ENCODE data around the gene WDR27. TPM values are rescaled to one million over a fixed set of nuclear protein-coding genes. Genes with fewer than 3 reads are reported as not detected.
"Not testable (repeated sequence)": the region's sequence is repeated elsewhere in the genome, so short reads cannot be mapped to it uniquely, and the experiment has no call there.

Gene WDR27
- total and polyA plus RNA-seq, 4 donors = 6.9 to 68.1 (median 31.4) TPM

DNA sequence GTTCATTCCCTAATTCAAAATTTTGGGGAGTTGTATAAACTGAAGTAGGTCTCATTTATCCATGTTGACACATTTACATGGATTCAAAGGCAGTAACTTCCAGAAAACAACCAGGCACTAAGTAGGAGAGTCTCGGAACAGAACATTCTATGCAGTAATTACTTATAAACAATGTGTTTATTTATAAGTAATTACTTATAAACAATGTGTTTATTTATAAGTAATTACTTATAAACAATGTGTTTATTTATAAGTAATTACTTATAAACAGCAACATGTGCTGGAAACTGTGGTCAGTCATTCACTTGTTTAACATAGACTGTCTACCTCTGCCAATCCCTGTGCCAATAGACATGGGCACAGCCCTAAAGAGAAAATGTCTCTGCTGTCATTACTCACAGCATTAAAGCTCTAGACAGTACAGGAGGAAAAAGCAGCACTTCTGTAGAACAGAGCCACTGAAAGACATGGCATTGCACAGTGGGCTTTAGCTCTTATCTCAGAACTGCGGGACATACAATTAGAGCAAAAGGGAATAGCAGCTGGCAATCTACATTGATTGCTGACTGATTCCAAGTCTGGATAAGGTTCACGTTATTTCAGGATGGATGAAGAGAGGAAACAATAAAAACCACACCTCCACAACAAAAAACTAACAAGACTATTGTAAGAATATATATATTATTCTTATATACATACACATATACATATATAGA is 188.2 kb downstream of the WDR27 start:
- H3K4me3 ChIP-seq = no peak overlapping the region
- H3K4me1 ChIP-seq (ENCODE audit: control insufficient read depth in 5 of 5, insufficient read depth in 5 of 5, low read length in 5 of 5) = no peaks in the 10 kb centered on the region
- H3K9ac ChIP-seq (ENCODE audit: insufficient read depth in 1 of 2, low read length in 2 of 2) = no peak overlapping the region
- H3K27me3 ChIP-seq (ENCODE audit: control insufficient read depth in 3 of 3, insufficient read depth in 3 of 3, low read length in 2 of 3) = no peaks in the 10 kb centered on the region
- H3K36me3 ChIP-seq (ENCODE audit: control insufficient read depth in 4 of 4, insufficient read depth in 4 of 4, low read length in 4 of 4) = no peaks in the 10 kb centered on the region
- DNase-seq (no peak), ATAC-seq (ENCODE audit: insufficient read depth, low FRiP score) (no peak)
- peaks cover 0 to 10% (median 2%) of the 10 kb centered on the region in 4 donors for H3K9me3 ChIP-seq (ENCODE audit: control insufficient read depth in 4 of 4, insufficient read depth in 3 of 4, low read length in 3 of 4)
- TF ChIP-seq, protein P1, sequence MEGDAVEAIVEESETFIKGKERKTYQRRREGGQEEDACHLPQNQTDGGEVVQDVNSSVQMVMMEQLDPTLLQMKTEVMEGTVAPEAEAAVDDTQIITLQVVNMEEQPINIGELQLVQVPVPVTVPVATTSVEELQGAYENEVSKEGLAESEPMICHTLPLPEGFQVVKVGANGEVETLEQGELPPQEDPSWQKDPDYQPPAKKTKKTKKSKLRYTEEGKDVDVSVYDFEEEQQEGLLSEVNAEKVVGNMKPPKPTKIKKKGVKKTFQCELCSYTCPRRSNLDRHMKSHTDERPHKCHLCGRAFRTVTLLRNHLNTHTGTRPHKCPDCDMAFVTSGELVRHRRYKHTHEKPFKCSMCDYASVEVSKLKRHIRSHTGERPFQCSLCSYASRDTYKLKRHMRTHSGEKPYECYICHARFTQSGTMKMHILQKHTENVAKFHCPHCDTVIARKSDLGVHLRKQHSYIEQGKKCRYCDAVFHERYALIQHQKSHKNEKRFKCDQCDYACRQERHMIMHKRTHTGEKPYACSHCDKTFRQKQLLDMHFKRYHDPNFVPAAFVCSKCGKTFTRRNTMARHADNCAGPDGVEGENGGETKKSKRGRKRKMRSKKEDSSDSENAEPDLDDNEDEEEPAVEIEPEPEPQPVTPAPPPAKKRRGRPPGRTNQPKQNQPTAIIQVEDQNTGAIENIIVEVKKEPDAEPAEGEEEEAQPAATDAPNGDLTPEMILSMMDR (IDR thresholded peaks at IDR 0.05; ENCODE audit: control extremely low read depth, extremely low read depth) = no peak
- H3K27ac ChIP-seq (ENCODE audit: low read depth in 1 of 2, low read length in 1 of 2) = no peak overlapping the region
- 79% methylated on average over 3 of the region's 3 CpGs for WGBS, 2 donors

DNA sequence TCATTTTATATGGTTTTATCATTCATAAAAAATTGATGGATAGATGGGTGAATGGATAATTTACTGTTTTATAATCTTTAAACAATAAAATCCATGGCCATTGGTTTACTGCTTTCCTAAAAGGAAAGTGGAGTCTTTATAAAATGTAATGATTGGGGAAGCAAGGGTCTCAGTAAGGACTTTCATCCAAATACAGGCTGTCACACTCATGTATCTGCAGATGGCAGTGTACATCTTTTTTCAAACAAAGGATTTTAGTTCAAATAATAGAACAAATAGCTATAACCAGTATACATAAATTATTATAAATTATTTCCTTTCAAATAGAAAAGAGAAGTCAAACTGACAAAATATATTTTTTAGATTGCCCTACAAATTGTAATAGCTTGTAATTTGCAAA is 190.0 kb downstream of the WDR27 start:
- not testable (repeated sequence) for H3K4me3 ChIP-seq; H3K9me3 ChIP-seq (ENCODE audit: control insufficient read depth in 4 of 4, insufficient read depth in 3 of 4, low read length in 3 of 4); H3K27me3 ChIP-seq (ENCODE audit: control insufficient read depth in 3 of 3, insufficient read depth in 3 of 3, low read length in 2 of 3); H3K9ac ChIP-seq (ENCODE audit: insufficient read depth in 1 of 2, low read length in 2 of 2); H3K27ac ChIP-seq (ENCODE audit: low read depth in 1 of 2, low read length in 1 of 2); DNase-seq; H3K36me3 ChIP-seq (ENCODE audit: control insufficient read depth in 4 of 4, insufficient read depth in 4 of 4, low read length in 4 of 4); ATAC-seq (ENCODE audit: insufficient read depth, low FRiP score); H3K4me1 ChIP-seq (ENCODE audit: control insufficient read depth in 5 of 5, insufficient read depth in 5 of 5, low read length in 5 of 5)

DNA sequence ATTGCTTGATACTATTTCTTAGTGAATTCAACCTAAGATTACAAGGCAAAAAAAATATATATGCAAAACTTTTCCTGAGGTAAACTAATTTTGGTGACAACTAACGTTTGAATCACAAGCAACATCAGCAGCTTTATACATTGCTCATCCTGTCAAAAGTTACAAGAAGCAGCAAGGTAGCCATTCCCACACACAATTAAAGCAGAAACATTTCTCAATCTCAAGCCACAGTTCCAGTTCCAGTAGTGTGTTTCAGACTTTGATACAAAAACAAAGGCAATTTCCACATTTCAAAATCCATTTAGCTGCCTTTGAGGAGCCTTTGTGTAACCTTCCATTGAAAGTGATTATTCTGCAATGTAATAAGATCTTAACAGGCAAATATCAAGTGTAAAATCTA is 191.0 kb downstream of the WDR27 start:
- H3K9me3 ChIP-seq (ENCODE audit: control insufficient read depth in 4 of 4, insufficient read depth in 3 of 4, low read length in 3 of 4) = peaks cover 0 to 5% (median 0%) of the 10 kb centered on the region in 4 donors
- no peaks in the 10 kb centered on the region for H3K36me3 ChIP-seq (ENCODE audit: control insufficient read depth in 4 of 4, insufficient read depth in 4 of 4, low read length in 4 of 4)
- ATAC-seq (ENCODE audit: insufficient read depth, low FRiP score) (no peak), DNase-seq (no peak)
- H3K27ac ChIP-seq (ENCODE audit: low read depth in 1 of 2, low read length in 1 of 2) = no peak overlapping the region
- H3K27me3 ChIP-seq (ENCODE audit: control insufficient read depth in 3 of 3, insufficient read depth in 3 of 3, low read length in 2 of 3) = no peaks in the 10 kb centered on the region
- H3K4me3 ChIP-seq = no peak overlapping the region
- no peak overlapping the region for H3K9ac ChIP-seq (ENCODE audit: insufficient read depth in 1 of 2, low read length in 2 of 2)
- TF ChIP-seq, protein P1 (IDR thresholded peaks at IDR 0.05; ENCODE audit: control extremely low read depth, extremely low read depth) = no peak
- WGBS, 2 donors = 61 to 81% methylated on average over 1 of the region's 1 CpG
- no peaks in the 10 kb centered on the region for H3K4me1 ChIP-seq (ENCODE audit: control insufficient read depth in 5 of 5, insufficient read depth in 5 of 5, low read length in 5 of 5)

DNA sequence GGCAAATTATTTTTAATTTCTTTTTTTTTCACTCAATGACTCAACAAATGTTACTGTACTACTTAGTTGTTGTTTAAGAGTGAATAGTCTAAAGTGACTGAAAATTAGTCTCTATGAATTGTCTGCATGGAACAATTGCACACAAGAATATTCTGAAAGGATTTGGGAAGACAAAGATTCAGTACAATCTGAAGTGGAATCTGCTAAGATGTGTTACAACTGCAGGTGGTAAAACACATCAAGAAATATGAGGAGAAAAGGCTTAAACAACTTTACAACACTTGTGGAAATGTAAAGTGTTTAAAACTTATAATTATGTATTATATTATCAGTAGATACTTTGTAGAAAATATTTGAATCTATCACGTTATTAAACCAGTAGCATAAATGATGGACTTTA is 193.4 kb downstream of the WDR27 start:
- no peaks in the 10 kb centered on the region for H3K36me3 ChIP-seq (ENCODE audit: control insufficient read depth in 4 of 4, insufficient read depth in 4 of 4, low read length in 4 of 4)
- no peak overlapping the region for H3K4me3 ChIP-seq
- no peak overlapping the region for H3K9ac ChIP-seq (ENCODE audit: insufficient read depth in 1 of 2, low read length in 2 of 2)
- peaks cover 0 to 5% (median 1%) of the 10 kb centered on the region in 4 donors for H3K9me3 ChIP-seq (ENCODE audit: control insufficient read depth in 4 of 4, insufficient read depth in 3 of 4, low read length in 3 of 4)
- H3K4me1 ChIP-seq (ENCODE audit: control insufficient read depth in 5 of 5, insufficient read depth in 5 of 5, low read length in 5 of 5) = peaks cover 0 to 5% (median 0%) of the 10 kb centered on the region in 5 donors
- TF ChIP-seq, protein P1 (IDR thresholded peaks at IDR 0.05; ENCODE audit: control extremely low read depth, extremely low read depth) = no peak
- WGBS, 2 donors = 92 to 97% methylated on average over 1 of the region's 1 CpG
- DNase-seq = no peak
- no peaks in the 10 kb centered on the region for H3K27me3 ChIP-seq (ENCODE audit: control insufficient read depth in 3 of 3, insufficient read depth in 3 of 3, low read length in 2 of 3)
- ATAC-seq (ENCODE audit: insufficient read depth, low FRiP score) = no peak
- H3K27ac ChIP-seq (ENCODE audit: low read depth in 1 of 2, low read length in 1 of 2) = no peak overlapping the region
